ENCODE data around the gene EFNA2.

EFNA2 gene

GRCh38 chr19:1284293-1284978, 1.2 kb upstream of the EFNA2 start:
- no peak for TF ChIP-seq CTCF (IDR thresholded peaks at IDR 0.05; ENCODE audit: low read depth, low read length, missing control alignments)
- no peak for DNase-seq (ENCODE audit: low read depth)
- no peak overlapping the region for H3K4me3 ChIP-seq (ENCODE audit: low read depth, low read length)

GRCh38 chr19:1284979-1285736, 515 bp upstream of the EFNA2 start:
- H3K4me3 ChIP-seq (ENCODE audit: low read depth, low read length) = no peak overlapping the region
- no peak for TF ChIP-seq CTCF (IDR thresholded peaks at IDR 0.05; ENCODE audit: low read depth, low read length, missing control alignments)
- no peak for DNase-seq (ENCODE audit: low read depth)

GRCh38 chr19:1286487-1287353, 1.0 kb downstream of the EFNA2 start:
- no peak for TF ChIP-seq CTCF (IDR thresholded peaks at IDR 0.05; ENCODE audit: low read depth, low read length, missing control alignments)
- DNase-seq (ENCODE audit: low read depth) = no peak
- H3K4me3 ChIP-seq (ENCODE audit: low read depth, low read length) = no peak overlapping the region

- no peak for DNase-seq (ENCODE audit: low read depth)
- no peak overlapping the region for H3K4me3 ChIP-seq (ENCODE audit: low read depth, low read length)
- TF ChIP-seq CTCF (IDR thresholded peaks at IDR 0.05; ENCODE audit: low read depth, low read length, missing control alignments) = no peak
These were observed 1.9 kb downstream of the EFNA2 start for GRCh38 chr19:1287354-1288225.

- TF ChIP-seq CTCF (IDR thresholded peaks at IDR 0.05; ENCODE audit: low read depth, low read length, missing control alignments) = no peak
- H3K4me3 ChIP-seq (ENCODE audit: low read depth, low read length) = no peak overlapping the region
- DNase-seq (ENCODE audit: low read depth) = no peak
These were observed 2.5 kb downstream of the EFNA2 start for GRCh38 chr19:1288226-1288612.
